H4 (cell line): ENCODE measurements around the gene KANSL1L. TPM values are rescaled to one million over a fixed set of nuclear protein-coding genes. Genes with fewer than 3 reads are reported as not detected.

Experiments used
- DNase-seq: peaks from one replicate; pipeline ENCODE4 v3.0.0-alpha.2; 2015; ENCODE audit warnings: low spot score
- total RNA-seq: library from RNA; depleted of rRNA; stranded (reverse); fragments of >200 nt; shearing (Covaris generic); gene quantifications from 2 replicates; pipeline ENCODE4 v1.2.3, GENCODE V29; 2014; rRNA removed

The KANSL1L gene
- total RNA-seq, 1 experiment from 2014 or later = 5.4 TPM

DNA sequence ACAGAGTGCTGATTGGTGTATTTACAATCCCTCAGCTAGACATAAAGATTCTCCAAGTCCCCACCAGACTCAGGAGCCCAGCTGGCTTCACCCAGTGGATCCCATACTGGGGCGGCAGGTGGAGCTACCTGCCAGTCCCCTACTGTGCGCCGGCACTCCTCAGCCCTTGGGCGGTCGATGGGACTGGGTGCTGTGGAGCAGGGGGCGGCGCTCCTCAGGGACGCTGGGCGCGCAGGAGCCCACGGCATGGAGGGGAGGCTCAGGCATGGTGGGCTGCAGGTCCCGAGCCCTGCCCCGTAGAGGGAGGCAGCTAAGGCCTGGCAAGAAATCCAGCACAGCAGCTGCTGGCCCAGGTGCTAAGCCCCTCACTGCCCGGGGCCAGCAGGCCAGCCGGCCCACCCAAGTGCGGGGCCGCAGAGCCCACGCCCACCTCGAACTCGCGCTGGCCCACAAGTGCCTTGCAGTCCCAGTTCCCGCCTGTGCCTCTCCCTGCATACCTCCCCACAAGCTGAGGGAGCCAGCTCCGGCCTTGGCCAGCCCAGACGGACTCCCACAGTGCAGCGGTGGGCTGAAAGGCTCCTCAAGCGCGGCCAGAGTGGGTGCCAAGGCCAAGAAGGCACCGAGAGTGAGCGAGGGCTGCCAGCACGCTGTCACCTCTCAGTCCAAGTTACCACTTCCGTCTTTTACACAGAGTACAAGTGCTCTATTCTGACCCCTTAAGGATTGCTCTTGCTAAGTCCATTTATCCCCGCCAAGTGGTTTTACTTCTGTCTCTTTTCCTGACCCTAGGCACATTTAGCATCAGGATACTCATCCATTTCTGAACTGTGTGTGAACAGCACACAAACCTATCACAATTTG is 170.5 kb downstream of the KANSL1L start:
- DNase-seq = no peak

DNA sequence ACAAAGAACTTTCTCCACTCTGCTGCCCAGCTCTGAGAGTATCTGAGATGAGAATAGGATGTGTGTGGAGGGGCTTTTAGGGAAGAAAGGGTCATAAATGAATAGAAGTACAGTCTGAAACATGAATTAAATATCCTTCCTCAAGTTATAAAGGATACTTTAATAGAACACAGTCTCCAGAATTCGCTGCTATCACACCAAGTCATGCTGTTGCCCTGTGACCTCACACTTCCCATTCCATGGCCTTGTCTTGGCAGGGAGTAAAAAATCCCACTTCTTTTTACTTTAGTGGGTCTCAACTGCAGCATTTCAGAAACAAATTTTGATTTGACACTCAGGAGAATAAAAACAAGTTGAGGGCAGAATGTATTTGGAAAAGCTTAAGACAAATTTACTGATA is 172.6 kb downstream of the KANSL1L start:
- no peak for DNase-seq

DNA sequence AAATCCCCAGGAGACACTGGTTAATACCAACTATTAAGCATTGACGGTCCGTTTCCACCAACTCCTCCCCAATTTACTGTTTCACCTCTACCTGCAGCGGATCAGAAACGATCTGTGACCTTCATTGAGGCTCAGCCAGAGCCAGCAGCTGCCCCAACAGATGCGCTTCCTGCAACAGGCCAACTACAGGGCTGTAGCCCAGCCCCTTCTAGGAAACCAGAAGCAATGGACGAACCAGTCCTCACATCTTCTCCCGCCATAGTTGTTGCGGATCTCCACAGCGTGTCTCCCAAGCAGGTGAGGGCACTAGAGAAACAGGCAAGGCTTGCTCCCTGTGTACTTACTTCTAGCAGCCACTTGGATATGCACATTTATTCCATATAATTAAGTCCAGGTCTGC is 177.2 kb downstream of the KANSL1L start:
- DNase-seq = no peak

DNA sequence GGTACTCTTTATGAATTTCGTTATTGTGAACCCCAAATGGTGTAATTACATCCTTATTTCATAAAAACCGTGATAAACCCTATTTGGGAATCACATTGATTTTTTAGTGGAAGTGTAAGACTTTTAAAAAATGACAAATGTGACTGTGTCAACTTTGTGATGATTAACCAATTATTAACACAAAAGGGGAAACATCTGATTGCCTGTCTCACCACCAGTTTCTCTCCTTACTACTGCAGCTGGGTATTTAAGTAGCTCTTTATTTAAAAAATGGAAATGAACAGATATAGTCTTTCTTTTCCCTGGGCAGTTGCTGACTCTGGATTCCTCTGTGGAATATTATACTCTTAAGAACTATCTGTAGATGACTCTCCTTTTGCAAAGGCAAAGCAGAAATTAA is 180.4 kb downstream of the KANSL1L start:
- DNase-seq = no peak

DNA sequence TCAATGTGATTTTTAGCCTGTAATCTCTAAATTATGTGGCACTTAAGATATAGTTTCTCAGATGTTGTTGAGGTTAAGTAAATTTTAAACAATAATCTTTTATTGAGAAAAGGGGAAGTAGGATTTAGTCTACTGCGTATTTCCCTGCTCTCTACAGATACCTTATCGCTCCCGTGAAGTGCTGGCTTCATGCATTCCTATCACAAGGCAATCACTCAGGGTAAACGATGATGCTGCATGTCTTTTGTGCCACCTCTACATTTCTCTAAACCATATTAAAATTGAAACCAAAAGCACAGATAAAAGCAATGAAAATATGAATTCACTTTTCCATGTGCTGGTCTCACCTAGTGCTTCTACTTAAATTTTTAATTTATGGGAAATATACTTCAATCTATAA is 183.2 kb downstream of the KANSL1L start:
- DNase-seq = no peak

DNA sequence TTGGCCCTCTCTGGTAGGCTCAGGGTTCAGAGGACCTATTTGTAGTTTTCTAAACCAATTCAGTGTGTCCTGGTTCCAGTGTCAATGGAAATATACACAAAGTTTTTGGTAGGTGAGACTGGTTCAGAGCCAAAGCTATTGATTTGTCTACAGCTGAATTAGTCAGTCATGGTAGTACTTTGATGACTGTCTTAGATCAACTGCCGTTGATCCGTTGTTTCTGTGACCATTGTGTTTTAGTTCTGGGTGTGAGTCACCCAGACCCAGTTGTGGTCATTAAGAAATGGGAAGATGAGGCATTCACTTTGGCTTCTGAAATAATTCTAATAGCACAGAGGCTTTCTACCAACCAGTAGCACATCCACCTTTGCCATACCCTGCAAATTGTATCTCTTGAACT is 184.8 kb downstream of the KANSL1L start:
- DNase-seq = no peak

DNA sequence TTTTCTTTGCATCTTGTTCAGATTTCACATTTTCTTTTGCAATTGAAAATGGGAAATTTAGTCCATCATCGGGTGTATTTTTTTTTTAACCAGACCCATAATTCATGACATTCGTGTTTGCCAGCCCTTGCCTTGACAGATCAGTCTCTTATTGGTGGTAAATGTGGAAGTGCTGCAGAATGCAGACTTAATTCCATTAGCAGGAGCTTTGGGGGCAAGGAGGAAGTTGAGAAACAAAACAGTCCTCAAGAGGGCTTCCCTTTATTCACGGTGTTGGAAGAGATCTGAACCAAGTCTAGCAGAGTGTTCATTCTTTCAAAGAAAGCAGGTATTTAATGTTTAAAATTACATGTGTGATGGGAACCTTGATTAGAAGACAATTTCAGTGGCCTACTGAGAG is 185.3 kb downstream of the KANSL1L start:
- no peak for DNase-seq

DNA sequence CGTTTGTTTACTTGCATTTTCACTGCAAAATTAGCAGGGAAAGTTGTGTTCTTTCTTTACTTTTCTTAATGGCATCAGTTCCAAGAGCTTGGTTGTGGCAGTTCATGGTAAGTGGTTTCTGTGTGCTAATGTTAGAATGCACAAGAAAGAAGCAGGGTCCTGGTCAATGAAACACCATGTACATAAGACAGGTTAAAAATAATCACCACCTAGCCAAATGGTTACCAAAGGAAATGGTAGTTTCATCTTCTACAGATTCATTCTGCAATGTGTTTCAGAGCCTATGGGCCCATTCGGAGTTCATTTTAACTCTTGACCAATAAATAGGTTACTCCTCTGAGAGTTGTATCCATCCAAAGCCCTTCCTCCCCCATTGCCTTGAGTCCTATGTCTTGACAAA is 186.9 kb downstream of the KANSL1L start:
- no peak for DNase-seq

DNA sequence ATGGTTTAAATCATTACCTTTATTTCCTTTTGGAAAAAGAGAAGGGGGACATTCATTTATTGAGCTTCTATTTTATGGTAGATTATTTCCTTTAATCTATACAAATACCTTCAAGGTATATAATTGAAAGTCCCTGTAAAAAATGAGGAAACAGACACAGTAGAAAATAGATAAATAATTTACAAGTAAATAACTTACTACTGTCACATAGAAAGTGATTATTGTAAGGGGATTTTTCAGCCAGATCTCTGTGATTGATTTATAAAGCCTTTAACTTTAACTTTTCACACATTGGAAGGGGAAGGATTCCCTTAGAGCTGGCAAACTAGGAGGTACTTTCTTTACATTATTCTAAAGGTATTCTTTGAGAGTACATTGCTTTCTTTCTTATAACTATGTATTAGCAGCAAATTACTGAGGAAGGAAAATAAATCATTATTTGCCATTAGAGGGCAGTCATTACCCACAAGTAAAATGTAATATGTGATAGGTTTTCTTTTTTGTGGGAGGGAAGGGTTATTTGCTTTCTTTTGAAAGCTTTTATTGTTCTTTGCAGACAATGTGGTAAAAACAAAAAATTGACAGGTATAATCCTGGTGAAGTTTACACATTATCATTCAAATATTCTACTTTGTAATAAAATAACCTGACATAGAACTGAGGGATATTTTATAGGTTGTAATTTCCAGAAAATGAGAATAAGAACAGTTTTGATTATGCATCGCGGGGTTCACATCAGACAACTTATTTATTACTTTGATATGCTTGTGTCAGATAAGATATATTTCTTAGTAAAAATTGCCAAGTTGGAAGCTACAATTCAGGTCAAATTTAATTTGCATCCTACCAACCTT is 193.6 kb downstream of the KANSL1L start:
- DNase-seq = peak; percentile 11

DNA sequence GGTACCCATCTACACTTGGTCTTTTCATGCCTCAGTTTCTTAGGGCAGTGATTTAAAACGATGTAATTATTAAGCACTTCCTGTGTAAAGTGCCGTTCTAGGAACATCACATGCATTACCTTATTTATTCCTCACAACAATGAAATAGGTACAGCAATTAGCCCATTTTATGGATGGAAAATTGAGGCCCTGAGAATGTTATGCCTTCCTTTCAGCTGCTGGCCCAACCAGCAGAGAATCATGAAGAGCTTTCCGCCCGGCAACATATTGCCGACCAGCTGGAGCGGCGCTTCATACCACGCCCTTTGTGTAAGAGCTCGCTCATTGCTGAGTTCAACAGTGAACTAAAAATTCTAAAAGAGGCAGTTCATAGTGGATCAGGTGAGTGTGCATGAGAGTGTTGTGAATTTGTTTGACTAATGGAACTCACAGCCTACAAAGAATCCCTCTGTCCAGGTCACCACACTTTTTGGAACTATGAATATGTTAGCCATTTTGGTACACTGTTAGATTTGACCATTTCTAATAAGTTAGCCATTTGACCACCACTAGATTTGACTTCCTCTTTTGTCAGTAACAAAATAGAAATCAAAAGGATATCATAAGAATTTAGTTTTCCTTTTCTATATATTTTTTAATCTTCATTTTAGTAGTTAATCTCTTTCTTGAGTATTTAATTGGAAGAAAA is 194.4 kb downstream of the KANSL1L start:
- DNase-seq = no peak

DNA sequence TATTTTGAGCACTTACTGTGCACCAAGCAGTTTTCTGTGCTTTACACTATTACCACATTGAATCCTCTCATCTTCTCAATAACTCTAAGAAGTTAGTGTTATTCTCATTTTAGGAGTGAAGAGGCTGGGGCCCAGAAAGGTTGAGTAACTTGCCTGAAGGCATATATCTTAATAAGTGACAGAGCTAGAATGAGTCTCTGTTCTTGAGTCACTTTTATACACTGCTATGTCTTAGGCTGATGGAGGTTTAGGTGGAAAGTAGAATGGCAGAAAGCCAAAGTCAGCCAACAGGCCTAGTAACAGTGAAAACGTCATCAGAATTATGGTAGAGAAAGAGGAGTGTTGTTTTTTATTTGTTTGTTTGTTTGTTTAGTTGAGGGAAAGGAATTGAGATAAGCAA is 196.6 kb downstream of the KANSL1L start:
- no peak for DNase-seq

DNA sequence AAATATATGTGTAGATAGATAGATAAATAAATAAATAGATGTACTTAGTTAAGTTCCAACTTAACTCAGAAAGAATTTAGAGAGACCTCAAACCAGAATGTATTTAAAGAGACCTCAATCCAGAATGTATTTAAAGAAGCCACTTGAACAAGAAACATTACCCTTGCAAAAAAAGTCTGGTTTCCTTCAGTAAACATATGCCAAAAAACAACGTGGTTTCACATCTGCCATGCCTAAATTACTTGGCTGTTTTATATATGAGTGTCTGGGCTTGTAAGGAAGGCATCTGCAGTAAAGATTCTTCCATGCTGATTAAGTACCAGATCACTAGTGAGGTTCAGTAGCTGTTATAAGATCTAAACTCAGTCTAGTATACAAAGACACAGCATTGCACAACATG is 197.9 kb downstream of the KANSL1L start:
- no peak for DNase-seq

Other genes starting within 250 kb of the KANSL1L start
- gene RPE, start 168.8 kb downstream of the KANSL1L start, total RNA-seq = 125 and 164 TPM in 2 replicates
- gene ACADL, start 54.0 kb upstream of the KANSL1L start, total RNA-seq = 0.48 TPM in 1 of 2 replicates, not detected in the other
- gene MYL1, start 143.8 kb upstream of the KANSL1L start, total RNA-seq = not detected in 2 replicates